Measurements from ENCODE around the gene BGN.

The BGN gene

GRCh38 chrX:153481043-153481442, 13.7 kb upstream of the BGN start:
- no peak for DNase-seq (ENCODE audit: low read depth in 4 of 4, low spot score in 1 of 4)

- no peak for DNase-seq (ENCODE audit: low read depth in 4 of 4, low spot score in 1 of 4)
These were observed 12.3 kb upstream of the BGN start for GRCh38 chrX:153482376-153483015.

- DNase-seq (ENCODE audit: low read depth in 4 of 4, low spot score in 1 of 4): no peak
These were observed 9.2 kb upstream of the BGN start for GRCh38 chrX:153485396-153486080.

- DNase-seq (ENCODE audit: low read depth in 4 of 4, low spot score in 1 of 4): no peak
These were observed 8.6 kb upstream of the BGN start for GRCh38 chrX:153486171-153486570.

GRCh38 chrX:153487590-153488071, 7.1 kb upstream of the BGN start:
- no peak for DNase-seq (ENCODE audit: low read depth in 4 of 4, low spot score in 1 of 4)

- no peak for DNase-seq (ENCODE audit: low read depth in 4 of 4, low spot score in 1 of 4)
These were observed 6.4 kb upstream of the BGN start for GRCh38 chrX:153488231-153488914.

- no peak for DNase-seq (ENCODE audit: low read depth in 4 of 4, low spot score in 1 of 4)
These were observed 4.4 kb upstream of the BGN start for GRCh38 chrX:153490217-153490930.

GRCh38 chrX:153491351-153491914, 3.3 kb upstream of the BGN start:
- no peak for DNase-seq (ENCODE audit: low read depth in 4 of 4, low spot score in 1 of 4)

- no peak for DNase-seq (ENCODE audit: low read depth in 4 of 4, low spot score in 1 of 4)
These were observed 2.9 kb upstream of the BGN start for GRCh38 chrX:153491918-153492317.

GRCh38 chrX:153492543-153492942, 2.2 kb upstream of the BGN start:
- no peak for DNase-seq (ENCODE audit: low read depth in 4 of 4, low spot score in 1 of 4)

GRCh38 chrX:153493085-153493484, 1.7 kb upstream of the BGN start:
- DNase-seq (ENCODE audit: low read depth in 4 of 4, low spot score in 1 of 4): no peak

- DNase-seq (ENCODE audit: low read depth in 4 of 4, low spot score in 1 of 4): no peak
These were observed 719 bp upstream of the BGN start for GRCh38 chrX:153494061-153494460.

- DNase-seq (ENCODE audit: low read depth in 4 of 4, low spot score in 1 of 4): no peak
These were observed 577 bp downstream of the BGN start for GRCh38 chrX:153495362-153495751.

- DNase-seq (ENCODE audit: low read depth in 4 of 4, low spot score in 1 of 4): no peak
These were observed 1.3 kb downstream of the BGN start for GRCh38 chrX:153495903-153496589.

GRCh38 chrX:153496590-153496959, 1.8 kb downstream of the BGN start:
- DNase-seq (ENCODE audit: low read depth in 4 of 4, low spot score in 1 of 4): no peak

GRCh38 chrX:153498453-153498852, 3.7 kb downstream of the BGN start:
- no peak for DNase-seq (ENCODE audit: low read depth in 4 of 4, low spot score in 1 of 4)

GRCh38 chrX:153499341-153499740, 4.6 kb downstream of the BGN start:
- no peak for DNase-seq (ENCODE audit: low read depth in 4 of 4, low spot score in 1 of 4)

- DNase-seq (ENCODE audit: low read depth in 4 of 4, low spot score in 1 of 4): no peak
These were observed 5.1 kb downstream of the BGN start for GRCh38 chrX:153499876-153500275.

GRCh38 chrX:153500676-153501280, 6.0 kb downstream of the BGN start:
- DNase-seq (ENCODE audit: low read depth in 4 of 4, low spot score in 1 of 4): no peak

- DNase-seq (ENCODE audit: low read depth in 4 of 4, low spot score in 1 of 4): no peak
These were observed 6.8 kb downstream of the BGN start for GRCh38 chrX:153501530-153501929.
